ENCODE measurements around the gene NKX6-2. TPM values are rescaled to one million over a fixed set of nuclear protein-coding genes. Genes with fewer than 3 reads are reported as not detected.
"Not testable (repeated sequence)": the region's sequence is repeated elsewhere in the genome, so short reads cannot be mapped to it uniquely, and the experiment has no call there.

The NKX6-2 gene
- total RNA-seq, 3 donors from 2014 or later: not detected

DNA sequence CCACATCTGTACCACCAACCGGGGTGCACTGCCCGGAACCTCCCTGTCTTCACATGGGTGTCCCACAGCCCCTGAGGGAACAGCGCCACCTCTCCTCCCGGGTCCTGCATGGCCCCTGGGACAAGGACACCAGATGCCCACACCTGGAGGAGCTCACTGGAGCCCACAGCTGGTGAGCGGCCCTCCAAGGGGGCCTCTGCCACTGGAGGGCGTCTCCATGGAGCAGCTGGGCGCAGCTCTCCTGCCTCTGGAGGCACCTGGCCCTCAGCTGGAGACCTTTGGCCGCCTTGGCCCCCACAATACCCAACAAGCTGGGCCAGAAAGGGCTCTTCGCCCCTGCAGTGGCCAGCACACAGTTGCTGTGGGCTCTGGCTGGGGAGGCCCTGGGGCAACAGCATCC, 7.3 kb upstream of the NKX6-2 start:
- TF ChIP-seq CTCF (IDR thresholded peaks at IDR 0.05): no peak
- no peak for DNase-seq
- intact Hi-C loops (cut with DNase I, micrococcal nuclease): no loop called here
- H3K4me3 ChIP-seq: no peak overlapping the region
- ATAC-seq: no peak
- peaks cover 3% of the 10 kb centered on the region for H3K4me1 ChIP-seq (ENCODE audit: low read depth)
- no peaks in the 10 kb centered on the region for H3K9me3 ChIP-seq
- H3K36me3 ChIP-seq (ENCODE audit: low read depth): no peaks in the 10 kb centered on the region

DNA sequence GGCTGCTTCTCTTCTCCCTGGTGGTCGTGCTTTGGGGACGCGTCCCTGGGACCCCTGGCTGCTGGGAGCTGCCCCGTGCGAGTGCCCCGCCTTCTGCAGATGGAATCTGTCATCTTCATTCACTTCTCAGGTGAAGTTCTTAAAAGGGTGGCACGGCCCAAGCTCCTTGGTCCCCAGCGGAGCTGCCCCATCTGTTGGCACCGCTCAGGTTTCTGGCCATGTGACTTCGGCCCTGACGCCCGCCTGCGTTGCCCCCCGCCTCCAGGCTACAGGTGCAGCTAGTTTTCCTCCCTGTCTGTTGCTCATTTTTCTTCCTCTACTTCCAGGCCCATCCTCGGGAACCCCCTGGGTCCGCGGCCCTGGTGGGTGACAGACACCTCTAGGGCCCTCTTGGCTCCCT, 6.8 kb upstream of the NKX6-2 start:
- ATAC-seq (no peak), DNase-seq (no peak)
- no peak for TF ChIP-seq CTCF (IDR thresholded peaks at IDR 0.05)
- H3K4me3 ChIP-seq: no peak overlapping the region
- peaks cover 7% of the 10 kb centered on the region for H3K4me1 ChIP-seq (ENCODE audit: low read depth)
- intact Hi-C loops (cut with DNase I, micrococcal nuclease): no loop called here
- H3K9me3 ChIP-seq: no peaks in the 10 kb centered on the region
- no peaks in the 10 kb centered on the region for H3K36me3 ChIP-seq (ENCODE audit: low read depth)

- intact Hi-C loops (cut with DNase I, micrococcal nuclease); H3K36me3 ChIP-seq (ENCODE audit: low read depth); H3K4me3 ChIP-seq; DNase-seq; ATAC-seq; H3K9me3 ChIP-seq: not testable (repeated sequence)
- peaks cover 13% of the 10 kb centered on the region for H3K4me1 ChIP-seq (ENCODE audit: low read depth)
Measured at GRCh38 chr10:132792099-132792498, 6.2 kb upstream of the NKX6-2 start.

DNA sequence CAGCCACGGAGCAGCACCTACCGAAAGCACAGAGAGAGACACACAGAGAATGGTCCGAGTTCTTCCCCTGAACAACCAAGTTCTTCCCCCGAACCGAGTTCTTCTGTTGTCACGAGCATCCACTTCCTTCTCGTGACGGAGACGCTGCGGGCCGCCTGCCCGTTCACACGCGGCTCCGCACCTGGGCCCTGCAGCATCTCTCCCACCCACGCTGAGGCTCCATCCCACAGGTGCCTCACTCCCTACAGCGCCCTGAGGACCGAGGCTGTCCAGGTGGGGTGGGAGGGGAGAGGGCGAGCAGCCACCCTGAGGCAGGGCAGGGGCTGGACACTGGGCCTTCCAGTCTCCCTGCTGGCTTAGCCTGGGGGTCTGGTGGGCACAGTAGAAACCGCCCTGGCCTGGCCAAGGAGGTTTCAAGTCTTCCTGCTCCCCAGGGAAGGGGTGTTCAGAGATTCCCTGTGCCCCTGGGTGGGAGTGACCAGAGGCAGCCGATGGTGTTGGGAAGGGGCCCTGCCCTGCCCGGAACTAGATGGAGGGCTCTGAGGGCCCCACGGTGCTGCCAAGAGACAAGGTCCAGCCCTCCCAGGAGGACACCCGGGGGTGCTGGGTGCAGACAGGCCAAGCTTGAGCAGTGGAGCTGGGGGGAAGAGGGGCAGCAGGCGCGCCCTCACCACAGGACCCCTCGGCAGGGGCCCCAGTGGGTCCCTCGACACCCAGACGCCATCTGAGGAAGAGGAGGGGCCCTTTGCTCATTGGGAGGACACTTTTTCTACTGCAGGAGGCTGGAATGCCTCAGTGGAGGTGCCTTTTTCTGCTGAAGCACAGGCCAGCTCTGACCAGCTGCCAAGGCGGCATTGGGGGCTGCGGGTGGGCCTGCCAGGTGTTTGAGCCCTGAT, 5.2 kb upstream of the NKX6-2 start:
- no peak for ATAC-seq
- Histone ChIP-seq H3K4me3 (no peak overlapping the region), H3K9me3 (no peaks in the 10 kb centered on the region), H3K36me3 (ENCODE audit: low read depth) (no peaks in the 10 kb centered on the region), H3K4me1 (ENCODE audit: low read depth) (peaks cover 21% of the 10 kb centered on the region)
- TF ChIP-seq CTCF (IDR thresholded peaks at IDR 0.05): no peak
- DNase-seq: no peak
- intact Hi-C loops (cut with DNase I, micrococcal nuclease): no loop called here

- no peaks in the 10 kb centered on the region for H3K9me3 ChIP-seq
- intact Hi-C loops (cut with DNase I, micrococcal nuclease): no loop called here
- DNase-seq: no peak
Measured at GRCh38 chr10:132790470-132790869, 4.5 kb upstream of the NKX6-2 start.

More at GRCh38 chr10:132790470-132790869, 4.5 kb upstream of the NKX6-2 start:
- TF ChIP-seq CTCF (IDR thresholded peaks at IDR 0.05): no peak
- ATAC-seq: no peak
- Histone ChIP-seq H3K4me3 (no peak overlapping the region), H3K4me1 (ENCODE audit: low read depth) (peaks cover 22% of the 10 kb centered on the region), H3K36me3 (ENCODE audit: low read depth) (no peaks in the 10 kb centered on the region)

Data from mucosa of descending colon (tissue), 3 donors.